ENCODE measurements around the gene BCL2L11.

DNA sequence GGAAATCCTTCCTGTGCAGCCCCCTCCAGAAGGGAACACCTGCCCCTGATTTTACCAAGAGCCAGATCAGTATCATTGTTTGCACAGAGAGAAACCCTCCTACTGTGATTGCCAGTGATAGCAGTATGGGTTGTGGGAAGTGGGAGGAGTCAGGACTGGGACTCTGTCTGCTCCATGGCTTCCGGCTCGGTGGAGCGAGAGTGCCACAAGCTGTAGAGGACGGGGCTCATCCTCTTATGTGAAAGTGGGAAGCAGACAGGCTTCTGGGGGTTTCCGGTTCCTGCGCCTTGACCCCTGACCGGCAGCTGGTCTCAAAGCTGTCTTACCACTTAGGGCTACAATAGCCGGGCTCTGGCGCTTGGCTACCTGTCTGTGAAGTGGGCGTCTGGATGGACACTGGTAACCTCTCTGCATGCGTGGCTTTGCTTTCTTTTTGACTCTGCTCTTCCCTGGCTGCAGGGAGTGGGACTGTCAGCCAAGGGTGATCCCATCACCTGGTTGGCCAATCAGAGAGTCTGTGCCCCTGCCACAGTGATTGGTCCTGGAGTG lies 79.7 kb downstream of the BCL2L11 start:
- TF ChIP-seq OSR1 (CRISPR knock-in tag; IDR thresholded peaks at IDR 0.05): no peak
- TF ChIP-seq, protein P1, sequence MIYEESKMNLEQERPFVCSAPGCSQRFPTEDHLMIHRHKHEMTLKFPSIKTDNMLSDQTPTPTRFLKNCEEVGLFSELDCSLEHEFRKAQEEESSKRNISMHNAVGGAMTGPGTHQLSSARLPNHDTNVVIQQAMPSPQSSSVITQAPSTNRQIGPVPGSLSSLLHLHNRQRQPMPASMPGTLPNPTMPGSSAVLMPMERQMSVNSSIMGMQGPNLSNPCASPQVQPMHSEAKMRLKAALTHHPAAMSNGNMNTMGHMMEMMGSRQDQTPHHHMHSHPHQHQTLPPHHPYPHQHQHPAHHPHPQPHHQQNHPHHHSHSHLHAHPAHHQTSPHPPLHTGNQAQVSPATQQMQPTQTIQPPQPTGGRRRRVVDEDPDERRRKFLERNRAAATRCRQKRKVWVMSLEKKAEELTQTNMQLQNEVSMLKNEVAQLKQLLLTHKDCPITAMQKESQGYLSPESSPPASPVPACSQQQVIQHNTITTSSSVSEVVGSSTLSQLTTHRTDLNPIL (CRISPR knock-in tag; IDR thresholded peaks at IDR 0.05; ENCODE audit: low read depth): no peak
- TF ChIP-seq ZFP30 (CRISPR knock-in tag; IDR thresholded peaks at IDR 0.05): no peak
- TF ChIP-seq, protein P2, sequence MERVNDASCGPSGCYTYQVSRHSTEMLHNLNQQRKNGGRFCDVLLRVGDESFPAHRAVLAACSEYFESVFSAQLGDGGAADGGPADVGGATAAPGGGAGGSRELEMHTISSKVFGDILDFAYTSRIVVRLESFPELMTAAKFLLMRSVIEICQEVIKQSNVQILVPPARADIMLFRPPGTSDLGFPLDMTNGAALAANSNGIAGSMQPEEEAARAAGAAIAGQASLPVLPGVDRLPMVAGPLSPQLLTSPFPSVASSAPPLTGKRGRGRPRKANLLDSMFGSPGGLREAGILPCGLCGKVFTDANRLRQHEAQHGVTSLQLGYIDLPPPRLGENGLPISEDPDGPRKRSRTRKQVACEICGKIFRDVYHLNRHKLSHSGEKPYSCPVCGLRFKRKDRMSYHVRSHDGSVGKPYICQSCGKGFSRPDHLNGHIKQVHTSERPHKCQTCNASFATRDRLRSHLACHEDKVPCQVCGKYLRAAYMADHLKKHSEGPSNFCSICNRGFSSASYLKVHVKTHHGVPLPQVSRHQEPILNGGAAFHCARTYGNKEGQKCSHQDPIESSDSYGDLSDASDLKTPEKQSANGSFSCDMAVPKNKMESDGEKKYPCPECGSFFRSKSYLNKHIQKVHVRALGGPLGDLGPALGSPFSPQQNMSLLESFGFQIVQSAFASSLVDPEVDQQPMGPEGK (CRISPR knock-in tag; IDR thresholded peaks at IDR 0.05; ENCODE audit: borderline replicate concordance): no peak
- no peak for TF ChIP-seq PPARA (CRISPR knock-in tag; IDR thresholded peaks at IDR 0.05; ENCODE audit: borderline replicate concordance)
- TF ChIP-seq ESRRG (CRISPR knock-in tag; IDR thresholded peaks at IDR 0.05): no peak
- TF ChIP-seq ZNF565 (CRISPR knock-in tag; conservative IDR thresholded peaks at IDR 0.05; ENCODE audit: low read depth): no peak
- TF ChIP-seq, protein P3, sequence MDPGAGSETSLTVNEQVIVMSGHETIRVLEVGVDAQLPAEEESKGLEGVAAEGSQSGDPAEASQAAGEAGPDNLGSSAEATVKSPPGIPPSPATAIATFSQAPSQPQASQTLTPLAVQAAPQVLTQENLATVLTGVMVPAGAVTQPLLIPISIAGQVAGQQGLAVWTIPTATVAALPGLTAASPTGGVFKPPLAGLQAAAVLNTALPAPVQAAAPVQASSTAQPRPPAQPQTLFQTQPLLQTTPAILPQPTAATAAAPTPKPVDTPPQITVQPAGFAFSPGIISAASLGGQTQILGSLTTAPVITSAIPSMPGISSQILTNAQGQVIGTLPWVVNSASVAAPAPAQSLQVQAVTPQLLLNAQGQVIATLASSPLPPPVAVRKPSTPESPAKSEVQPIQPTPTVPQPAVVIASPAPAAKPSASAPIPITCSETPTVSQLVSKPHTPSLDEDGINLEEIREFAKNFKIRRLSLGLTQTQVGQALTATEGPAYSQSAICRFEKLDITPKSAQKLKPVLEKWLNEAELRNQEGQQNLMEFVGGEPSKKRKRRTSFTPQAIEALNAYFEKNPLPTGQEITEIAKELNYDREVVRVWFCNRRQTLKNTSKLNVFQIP (CRISPR knock-in tag; IDR thresholded peaks at IDR 0.05; ENCODE audit: borderline replicate concordance, low read depth): no peak
- no peak for TF ChIP-seq RARB (CRISPR knock-in tag; IDR thresholded peaks at IDR 0.05)
- TF ChIP-seq, protein P4, sequence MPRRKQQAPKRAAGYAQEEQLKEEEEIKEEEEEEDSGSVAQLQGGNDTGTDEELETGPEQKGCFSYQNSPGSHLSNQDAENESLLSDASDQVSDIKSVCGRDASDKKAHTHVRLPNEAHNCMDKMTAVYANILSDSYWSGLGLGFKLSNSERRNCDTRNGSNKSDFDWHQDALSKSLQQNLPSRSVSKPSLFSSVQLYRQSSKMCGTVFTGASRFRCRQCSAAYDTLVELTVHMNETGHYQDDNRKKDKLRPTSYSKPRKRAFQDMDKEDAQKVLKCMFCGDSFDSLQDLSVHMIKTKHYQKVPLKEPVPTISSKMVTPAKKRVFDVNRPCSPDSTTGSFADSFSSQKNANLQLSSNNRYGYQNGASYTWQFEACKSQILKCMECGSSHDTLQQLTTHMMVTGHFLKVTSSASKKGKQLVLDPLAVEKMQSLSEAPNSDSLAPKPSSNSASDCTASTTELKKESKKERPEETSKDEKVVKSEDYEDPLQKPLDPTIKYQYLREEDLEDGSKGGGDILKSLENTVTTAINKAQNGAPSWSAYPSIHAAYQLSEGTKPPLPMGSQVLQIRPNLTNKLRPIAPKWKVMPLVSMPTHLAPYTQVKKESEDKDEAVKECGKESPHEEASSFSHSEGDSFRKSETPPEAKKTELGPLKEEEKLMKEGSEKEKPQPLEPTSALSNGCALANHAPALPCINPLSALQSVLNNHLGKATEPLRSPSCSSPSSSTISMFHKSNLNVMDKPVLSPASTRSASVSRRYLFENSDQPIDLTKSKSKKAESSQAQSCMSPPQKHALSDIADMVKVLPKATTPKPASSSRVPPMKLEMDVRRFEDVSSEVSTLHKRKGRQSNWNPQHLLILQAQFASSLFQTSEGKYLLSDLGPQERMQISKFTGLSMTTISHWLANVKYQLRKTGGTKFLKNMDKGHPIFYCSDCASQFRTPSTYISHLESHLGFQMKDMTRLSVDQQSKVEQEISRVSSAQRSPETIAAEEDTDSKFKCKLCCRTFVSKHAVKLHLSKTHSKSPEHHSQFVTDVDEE (CRISPR knock-in tag; IDR thresholded peaks at IDR 0.05): no peak
- TF ChIP-seq GLIS3 (CRISPR knock-in tag; IDR thresholded peaks at IDR 0.05): no peak
- no peak for TF ChIP-seq BACH2 (CRISPR knock-in tag; IDR thresholded peaks at IDR 0.05; ENCODE audit: borderline replicate concordance)
